ENCODE data around the gene SYS1. TPM values are rescaled to one million over a fixed set of nuclear protein-coding genes. Genes with fewer than 3 reads are reported as not detected.
"Not testable (repeated sequence)": the region's sequence is repeated elsewhere in the genome, so short reads cannot be mapped to it uniquely, and the experiment has no call there.

The SYS1 gene
- total RNA-seq, 1 donor from 2014 or later, result 23.4 TPM

- no peak for DNase-seq
Measured at GRCh38 chr20:45340236-45340847, 22.6 kb upstream of the SYS1 start.

DNA sequence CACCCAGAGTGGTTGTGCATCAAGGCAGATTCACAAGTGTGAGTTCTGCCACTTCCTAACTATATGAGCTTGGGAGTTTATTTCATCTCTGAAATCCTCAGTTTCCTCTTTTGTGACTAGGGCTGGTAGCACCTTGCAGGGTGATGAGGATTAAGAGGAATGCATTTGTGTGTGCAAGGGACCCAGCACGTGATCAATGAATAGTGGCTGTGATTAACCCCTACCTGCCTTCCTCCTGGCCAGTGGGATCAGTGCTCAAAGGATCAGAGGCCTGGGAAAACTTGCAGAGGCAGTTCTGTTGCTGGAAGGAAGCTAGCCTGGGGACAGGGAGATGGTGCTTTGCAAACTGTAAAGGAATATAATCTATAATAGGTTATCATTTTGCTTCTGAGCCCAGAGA lies 22.0 kb upstream of the SYS1 start:
- DNase-seq, result no peak

DNA sequence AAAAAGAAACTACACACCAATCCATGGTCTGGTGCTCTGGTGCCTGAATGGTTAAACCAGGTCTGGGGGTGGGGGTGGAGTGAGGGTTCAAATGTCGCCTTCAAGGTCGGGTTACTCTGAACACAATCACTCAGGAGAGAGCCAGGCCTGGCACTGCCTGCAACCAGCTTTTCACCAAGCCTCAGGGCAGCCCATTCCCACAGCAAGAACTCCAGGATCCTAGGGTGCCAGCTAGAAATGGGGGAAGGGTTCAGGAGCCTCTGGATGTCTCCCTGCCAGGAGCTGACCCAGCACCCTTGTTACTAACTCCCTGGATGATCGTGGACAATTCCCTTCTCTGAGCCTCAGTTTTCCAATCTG lies 21.4 kb upstream of the SYS1 start:
- DNase-seq, result no peak

DNA sequence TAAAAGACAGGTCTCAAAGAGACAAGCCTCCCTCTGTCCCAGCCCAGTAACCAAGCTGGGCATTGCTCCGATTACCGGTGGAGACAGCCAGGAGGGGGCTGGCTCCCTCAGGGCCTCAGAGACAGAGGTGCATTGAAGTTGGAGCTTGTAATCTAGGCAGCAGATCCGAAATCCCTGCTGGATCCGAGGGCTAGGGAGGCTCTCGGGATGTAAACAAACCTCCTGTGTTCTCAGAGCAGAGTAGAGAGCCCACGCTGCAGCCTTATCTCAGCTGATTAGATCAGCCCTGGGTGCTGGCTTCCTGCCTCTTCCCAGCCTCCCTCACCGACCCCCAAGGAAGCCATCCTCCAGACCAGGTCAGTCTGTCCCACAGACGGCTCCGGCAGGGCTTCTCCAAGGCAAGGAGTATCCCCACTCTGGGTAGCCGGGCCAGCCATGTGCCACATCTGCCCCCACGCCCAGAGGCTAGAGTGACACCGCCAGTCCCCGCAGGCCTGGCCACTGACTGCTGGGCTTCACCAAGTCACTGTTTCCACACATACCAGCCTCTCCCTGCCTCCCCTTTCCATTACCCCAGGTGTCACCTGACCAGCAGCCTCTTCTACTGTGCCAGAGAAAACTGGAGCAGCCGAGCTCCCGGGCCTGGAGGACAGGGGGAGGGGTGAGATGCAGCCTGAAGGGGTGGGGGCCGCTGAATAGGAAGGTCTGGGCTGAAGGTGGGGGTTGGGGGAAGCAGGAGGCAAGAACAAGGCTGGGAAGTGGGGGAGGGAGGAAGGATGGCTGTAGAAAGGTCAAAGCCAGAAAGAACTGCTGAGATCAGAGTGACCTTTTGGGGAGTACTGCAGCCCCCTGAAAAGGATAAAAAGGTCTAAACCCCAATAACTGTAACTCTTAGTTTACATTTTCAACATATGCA lies 20.8 kb upstream of the SYS1 start:
- DNase-seq, result no peak

- no peak for DNase-seq
Measured at GRCh38 chr20:45342855-45343531, 20.0 kb upstream of the SYS1 start.

- DNase-seq, result no peak
Measured at GRCh38 chr20:45343532-45344167, 19.3 kb upstream of the SYS1 start.

DNA sequence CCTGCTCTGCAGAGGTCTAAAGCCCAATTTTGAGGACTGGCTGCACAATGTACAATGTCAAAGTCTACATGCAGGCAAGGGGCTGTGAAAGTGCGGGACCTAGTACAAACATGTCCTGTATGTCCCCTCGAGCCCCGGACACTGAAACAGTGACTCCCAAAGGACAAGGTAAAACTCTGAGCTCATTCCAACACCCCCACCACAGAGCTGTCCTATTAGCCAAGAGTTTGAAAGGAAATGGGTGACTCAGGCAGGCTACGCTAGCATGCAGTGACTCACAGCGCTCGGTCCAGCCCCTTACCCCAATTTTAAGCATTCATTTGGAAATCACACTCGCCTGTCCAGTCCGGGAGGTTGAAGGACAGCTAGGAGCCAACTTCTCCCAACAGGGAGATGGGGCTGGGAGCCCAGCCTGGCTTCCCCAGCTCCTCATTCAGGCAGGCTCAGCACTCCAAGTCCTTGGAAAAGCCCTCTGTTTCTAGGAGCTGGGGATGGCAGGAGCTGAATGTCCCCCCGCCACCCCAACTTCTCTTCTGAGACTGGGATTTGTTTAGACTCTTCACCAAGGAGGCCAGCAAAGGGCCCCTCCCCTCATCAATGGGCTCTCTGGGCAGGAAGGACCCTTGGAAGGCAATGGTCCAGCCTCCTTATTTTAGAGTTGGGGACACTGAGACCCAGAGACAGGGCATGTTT lies 18.6 kb upstream of the SYS1 start:
- DNase-seq, result peak; percentile 24

GRCh38 chr20:45345104-45345936 lies 17.6 kb upstream of the SYS1 start:
- DNase-seq, result no peak

- no peak for DNase-seq
Measured at GRCh38 chr20:45346291-45346718, 16.7 kb upstream of the SYS1 start.

DNA sequence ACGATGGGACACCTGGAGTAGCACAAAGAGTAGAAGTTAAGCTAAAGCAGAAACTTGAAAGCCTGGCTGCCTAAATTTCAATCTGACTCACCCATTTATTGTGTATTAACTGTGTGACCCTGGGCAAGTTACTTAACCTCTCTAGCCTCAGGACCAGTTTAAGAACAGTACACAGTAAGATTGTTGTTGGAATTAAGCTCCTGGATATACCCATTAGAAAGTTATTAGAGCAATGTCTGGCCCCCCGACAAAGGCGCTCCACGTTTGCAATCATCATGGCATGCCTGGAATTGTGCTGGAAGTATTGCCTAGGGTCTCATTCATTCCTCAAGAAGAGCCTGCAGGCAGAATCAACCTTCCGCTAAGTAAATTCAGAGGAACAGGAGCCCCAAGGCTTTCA lies 16.1 kb upstream of the SYS1 start:
- no peak for DNase-seq

- no peak for DNase-seq
Measured at GRCh38 chr20:45347297-45347935, 15.5 kb upstream of the SYS1 start.

- DNase-seq, result no peak
Measured at GRCh38 chr20:45347936-45348778, 14.8 kb upstream of the SYS1 start, which contains the start of gene SDC4. Gene SDC4, minus strand, starts transcription at chr20:45348424. Its CDS starts 40 bp downstream, at chr20:45348384.

- DNase-seq, result no peak
Measured at GRCh38 chr20:45350217-45350616, 12.7 kb upstream of the SYS1 start.

DNA sequence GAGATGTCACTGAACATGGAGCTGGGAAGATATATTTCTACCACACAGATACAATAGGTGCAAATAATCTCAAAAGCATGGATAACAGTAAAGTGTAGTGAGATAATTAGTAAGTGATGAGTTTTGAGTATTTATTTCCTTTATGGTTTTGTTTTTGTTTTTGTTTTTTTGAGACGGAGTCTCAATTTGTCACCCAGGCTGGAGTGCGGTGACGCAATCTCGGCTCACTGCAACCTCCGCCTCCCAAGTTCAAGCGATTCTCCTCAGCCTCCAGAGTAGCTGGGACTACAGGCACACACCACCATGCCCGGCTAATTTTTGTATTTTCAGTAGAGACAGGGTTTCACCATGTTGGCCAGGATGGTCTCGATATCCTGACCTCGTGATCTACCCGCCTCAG lies 12.2 kb upstream of the SYS1 start:
- not testable (repeated sequence) for DNase-seq

DNA sequence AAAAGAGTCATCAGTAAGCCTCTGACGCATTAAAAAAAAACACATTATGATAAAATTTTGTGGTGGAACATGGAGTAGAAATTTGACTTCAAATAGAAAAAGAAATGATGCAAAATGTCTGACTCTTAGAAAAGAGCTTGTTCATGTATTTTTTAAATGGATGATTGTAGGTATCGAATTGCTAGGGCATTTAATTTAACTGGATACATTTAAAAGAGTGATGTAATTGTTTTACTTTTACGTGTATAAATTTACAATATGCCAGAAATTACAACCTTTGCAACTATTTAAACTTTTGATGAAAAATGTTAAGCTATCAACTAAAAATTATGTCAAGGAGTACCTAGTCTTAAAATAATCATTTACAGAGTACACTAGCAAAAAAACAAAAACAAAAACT lies 10.2 kb upstream of the SYS1 start:
- DNase-seq, result no peak

DNA sequence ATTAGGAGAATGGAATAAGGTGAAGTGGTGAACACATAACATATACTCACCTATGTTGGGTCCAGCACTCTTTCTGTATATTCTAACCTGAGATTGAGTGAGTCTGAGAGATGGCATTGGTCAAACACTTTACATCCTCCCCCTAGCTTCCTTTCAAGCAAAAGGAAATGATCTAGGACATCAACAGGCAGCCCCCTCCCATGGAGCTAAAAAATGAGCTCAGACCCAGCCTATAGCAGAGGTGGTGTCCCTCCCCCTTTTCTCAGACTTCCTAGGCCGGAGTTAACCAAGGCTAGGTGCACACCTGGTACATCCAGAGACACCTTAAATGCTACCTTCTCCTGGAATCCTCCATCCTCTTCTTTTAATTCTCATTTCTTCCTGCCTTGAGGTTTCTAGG lies 9.2 kb upstream of the SYS1 start:
- no peak for DNase-seq

- DNase-seq, result no peak
Measured at GRCh38 chr20:45354423-45355208, 8.3 kb upstream of the SYS1 start.

DNA sequence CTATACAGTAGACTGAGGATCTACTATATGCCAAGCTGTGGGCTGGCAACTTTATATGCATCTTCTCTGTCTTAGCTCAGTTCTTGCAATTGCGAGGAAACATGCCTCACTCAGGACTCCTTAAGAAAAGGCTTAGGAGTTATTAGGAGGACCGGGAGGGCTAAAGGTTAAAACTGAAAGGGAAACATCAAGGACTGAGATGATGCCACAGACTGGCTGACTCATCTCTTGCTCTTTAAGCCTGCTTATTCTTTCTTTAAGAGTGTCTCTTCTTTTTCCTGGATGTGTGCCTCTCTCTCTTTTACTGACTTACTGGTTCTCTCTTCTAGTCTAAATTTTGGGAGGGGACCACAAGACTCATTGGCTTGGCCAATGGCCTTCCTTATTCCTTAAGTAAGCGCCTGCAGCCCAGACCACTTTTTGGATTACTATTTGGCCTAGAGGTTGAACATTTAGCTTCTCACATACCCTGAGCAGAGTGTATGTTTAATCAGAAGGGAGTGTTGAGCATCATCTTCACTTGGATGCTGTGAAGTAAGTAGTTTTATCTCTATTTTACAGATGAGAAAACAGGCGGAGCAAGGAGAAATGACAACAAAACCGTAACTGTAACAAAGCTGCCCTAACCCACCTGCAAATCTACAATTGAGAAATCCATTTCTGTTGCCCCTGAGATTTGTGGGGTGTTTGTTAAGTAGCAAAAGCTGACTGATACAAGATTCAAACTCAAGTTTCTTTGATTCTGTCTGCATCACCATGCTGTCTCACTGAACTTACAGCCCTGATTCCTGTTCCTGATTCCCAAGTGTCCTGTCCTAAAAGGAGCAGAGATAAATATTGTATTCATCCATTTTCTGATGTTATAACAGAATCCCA lies 7.5 kb upstream of the SYS1 start:
- DNase-seq, result no peak
